ENCODE data around the gene CC2D1B. TPM values are rescaled to one million over a fixed set of nuclear protein-coding genes. Genes with fewer than 3 reads are reported as not detected.
A peak's percentile ranks its signal among the peaks of the same experiment; 100 is the strongest.

The CC2D1B gene
- total and polyA plus RNA-seq, 9 of the 15 experiments (the other 6 are each of a cell fraction or from before 2014, with no cell fraction given), result 1.2 to 33.6 (median 25.5) TPM

GRCh38 chr1:52365071-52365745 is 797 bp downstream of the CC2D1B start (continued):
- TF ChIP-seq BRD4 (IDR thresholded peaks at IDR 0.05), result peak; percentile 74; the same call in 1 of the 2 replicates
- no peak for TF ChIP-seq POLR2AphosphoS5 (IDR thresholded peaks at IDR 0.05; ENCODE audit: control insufficient read depth, insufficient read depth, low read depth, low read length)
- TF ChIP-seq ZNF12 (CRISPR knock-in tag; IDR thresholded peaks at IDR 0.05), result peak; percentile 75; the same call in 1 of the 2 replicates
- TF ChIP-seq BHLHE40 (IDR thresholded peaks at IDR 0.05; ENCODE audit: low read length), result peak; percentile 15; the same call in 1 of the 2 replicates
- TF ChIP-seq ZSCAN32 (CRISPR knock-in tag; IDR thresholded peaks at IDR 0.05), result no peak
- peak; percentile 82; the same call in 1 of the 2 replicates for TF ChIP-seq NFRKB (IDR thresholded peaks at IDR 0.05; ENCODE audit: low read depth)
- no peak for TF ChIP-seq MAZ (CRISPR knock-in tag; conservative IDR thresholded peaks at IDR 0.05 in 1 of 2, IDR thresholded peaks at IDR 0.05 in 1 of 2)
- peak; percentile 37; the same call in 1 of the 2 replicates for TF ChIP-seq FOXJ2 (tag; IDR thresholded peaks at IDR 0.05)
- peak; percentile 92 for TF ChIP-seq JUND (IDR thresholded peaks at IDR 0.05; ENCODE audit: borderline replicate concordance, low read depth, low read length)
- peak; percentile 89; the same call in 2 of the 3 replicates for TF ChIP-seq JUND (tag; IDR thresholded peaks at IDR 0.05; ENCODE audit: borderline replicate concordance, low read depth, low read length)
- peak; percentile 79; the same call in 1 of the 2 replicates for TF ChIP-seq DPF2 (IDR thresholded peaks at IDR 0.05)
- peak; percentile 93 for TF ChIP-seq MAFG (tag; conservative IDR thresholded peaks at IDR 0.05)
- no peak for TF ChIP-seq YBX1 (IDR thresholded peaks at IDR 0.05)
- 0 out of 2 replicates have a peak, but pooled peaks have one; percentile 60 for TF ChIP-seq E4F1 (CRISPR knock-in tag; IDR thresholded peaks at IDR 0.05; ENCODE audit: borderline replicate concordance)
- no peak for TF ChIP-seq NR4A1 (CRISPR knock-in tag; IDR thresholded peaks at IDR 0.05)
- TF ChIP-seq NR4A1 (tag; IDR thresholded peaks at IDR 0.05), result 0 out of 2 replicates have a peak, but pooled peaks have one; percentile 36
- TF ChIP-seq NR2C2 (CRISPR knock-in tag; IDR thresholded peaks at IDR 0.05), result no peak
- TF ChIP-seq NR2C2 (tag; IDR thresholded peaks at IDR 0.05), result peak; percentile 69; the same call in 1 of the 2 replicates
- no peak for TF ChIP-seq NR2F6 (CRISPR knock-in tag; IDR thresholded peaks at IDR 0.05)
- TF ChIP-seq NRF1 (conservative IDR thresholded peaks at IDR 0.05 in 1 of 2, IDR thresholded peaks at IDR 0.05 in 1 of 2), result peak; percentile 39; a peak in 2 of 4 replicates
- no peak for TF ChIP-seq RB1 (IDR thresholded peaks at IDR 0.05; ENCODE audit: low read depth)
- TF ChIP-seq CREM (IDR thresholded peaks at IDR 0.05; ENCODE audit: low read depth), result peak; percentile 73
- peak; percentile 34; the same call in 1 of the 2 replicates for TF ChIP-seq HSF4 (CRISPR knock-in tag; IDR thresholded peaks at IDR 0.05; ENCODE audit: borderline replicate concordance)
- no peak for TF ChIP-seq RBM17 (IDR thresholded peaks at IDR 0.05; ENCODE audit: borderline replicate concordance, low read depth, low read length)
- TF ChIP-seq UBTF (IDR thresholded peaks at IDR 0.05; ENCODE audit: borderline replicate concordance in 1 of 2, low read depth in 2 of 2, low read length in 2 of 2), result peak in 1 of 2 experiments; percentile 24; a peak in 1 of 4 replicates
- 0 out of 2 replicates have a peak, but pooled peaks have one; percentile 13 for TF ChIP-seq RUNX1 (IDR thresholded peaks at IDR 0.05; ENCODE audit: low read depth)
